Measurements from ENCODE around the gene USP21. TPM values are rescaled to one million over a fixed set of nuclear protein-coding genes. Genes with fewer than 3 reads are reported as not detected.

The USP21 gene
- total and polyA plus RNA-seq, 2 of the 13 experiments (the other 11 are each of a cell fraction or from before 2014, with no cell fraction given), result 10.1 to 33.1 TPM

- TF ChIP-seq ARID3A (IDR thresholded peaks at IDR 0.05; ENCODE audit: low read depth, low read length) (no peak), ZNF225 (CRISPR knock-in tag; IDR thresholded peaks at IDR 0.05) (0 out of 2 replicates have a peak, but pooled peaks have one; percentile 50), ZZZ3 (CRISPR knock-in tag; IDR thresholded peaks at IDR 0.05; ENCODE audit: borderline replicate concordance) (peak; percentile 65; the same call in 1 of the 2 replicates), ZNF543 (CRISPR knock-in tag; IDR thresholded peaks at IDR 0.05) (peak; percentile 29; the same call in 1 of the 2 replicates), ARNTL (CRISPR knock-in tag; IDR thresholded peaks at IDR 0.05) (0 out of 2 replicates have a peak, but pooled peaks have one; percentile 30), SATB2 (CRISPR knock-in tag; IDR thresholded peaks at IDR 0.05) (no peak; the same call in 1 of the 2 replicates), AGO1 (IDR thresholded peaks at IDR 0.05; ENCODE audit: low read depth, low read length, poor library complexity, severe bottlenecking) (peak; percentile 51), FOXJ3 (CRISPR knock-in tag; IDR thresholded peaks at IDR 0.05; ENCODE audit: borderline replicate concordance) (0 out of 2 replicates have a peak, but pooled peaks have one; percentile 19), ZNF124 (CRISPR knock-in tag; IDR thresholded peaks at IDR 0.05) (no peak), RBM22 (optimal IDR thresholded peaks at IDR 0.05; ENCODE audit: low read length) (peak; percentile 30), ZNF354B (CRISPR knock-in tag; IDR thresholded peaks at IDR 0.05) (0 out of 2 replicates have a peak, but pooled peaks have one; percentile 37), NR2F2 (IDR thresholded peaks at IDR 0.05; ENCODE audit: borderline replicate concordance, low read depth) (peak; percentile 26; the same call in 1 of the 2 replicates), ZNF687 (CRISPR knock-in tag; IDR thresholded peaks at IDR 0.05) (peak; percentile 96), U2AF2 (IDR thresholded peaks at IDR 0.05; ENCODE audit: low read depth, low read length) (no peak), PCBP1 (IDR thresholded peaks at IDR 0.05; ENCODE audit: borderline replicate concordance, low read depth, low read length) (no peak), STAT5B (CRISPR knock-in tag; IDR thresholded peaks at IDR 0.05) (no peak)
- TF ChIP-seq, protein P1, sequence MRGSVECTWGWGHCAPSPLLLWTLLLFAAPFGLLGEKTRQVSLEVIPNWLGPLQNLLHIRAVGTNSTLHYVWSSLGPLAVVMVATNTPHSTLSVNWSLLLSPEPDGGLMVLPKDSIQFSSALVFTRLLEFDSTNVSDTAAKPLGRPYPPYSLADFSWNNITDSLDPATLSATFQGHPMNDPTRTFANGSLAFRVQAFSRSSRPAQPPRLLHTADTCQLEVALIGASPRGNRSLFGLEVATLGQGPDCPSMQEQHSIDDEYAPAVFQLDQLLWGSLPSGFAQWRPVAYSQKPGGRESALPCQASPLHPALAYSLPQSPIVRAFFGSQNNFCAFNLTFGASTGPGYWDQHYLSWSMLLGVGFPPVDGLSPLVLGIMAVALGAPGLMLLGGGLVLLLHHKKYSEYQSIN (CRISPR knock-in tag; IDR thresholded peaks at IDR 0.05; ENCODE audit: borderline replicate concordance), result no peak
- TF ChIP-seq, protein P2, sequence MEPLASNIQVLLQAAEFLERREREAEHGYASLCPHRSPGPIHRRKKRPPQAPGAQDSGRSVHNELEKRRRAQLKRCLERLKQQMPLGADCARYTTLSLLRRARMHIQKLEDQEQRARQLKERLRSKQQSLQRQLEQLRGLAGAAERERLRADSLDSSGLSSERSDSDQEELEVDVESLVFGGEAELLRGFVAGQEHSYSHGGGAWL (CRISPR knock-in tag; IDR thresholded peaks at IDR 0.05), result peak; percentile 55; the same call in 1 of the 2 replicates
- TF ChIP-seq, protein P3, sequence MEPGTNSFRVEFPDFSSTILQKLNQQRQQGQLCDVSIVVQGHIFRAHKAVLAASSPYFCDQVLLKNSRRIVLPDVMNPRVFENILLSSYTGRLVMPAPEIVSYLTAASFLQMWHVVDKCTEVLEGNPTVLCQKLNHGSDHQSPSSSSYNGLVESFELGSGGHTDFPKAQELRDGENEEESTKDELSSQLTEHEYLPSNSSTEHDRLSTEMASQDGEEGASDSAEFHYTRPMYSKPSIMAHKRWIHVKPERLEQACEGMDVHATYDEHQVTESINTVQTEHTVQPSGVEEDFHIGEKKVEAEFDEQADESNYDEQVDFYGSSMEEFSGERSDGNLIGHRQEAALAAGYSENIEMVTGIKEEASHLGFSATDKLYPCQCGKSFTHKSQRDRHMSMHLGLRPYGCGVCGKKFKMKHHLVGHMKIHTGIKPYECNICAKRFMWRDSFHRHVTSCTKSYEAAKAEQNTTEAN (CRISPR knock-in tag; conservative IDR thresholded peaks at IDR 0.05), result 0 out of 2 replicates have a peak, but pooled peaks have one; percentile 56
Measured at GRCh38 chr1:161201836-161202712, 42.8 kb downstream of the USP21 start, which contains the start of gene NDUFS2 (continued).
